OCI-LY3 (cell line): ENCODE data around the gene MAMLD1.

Source experiments
- H2AFZ ChIP-seq: fragments of 200-600, 300-600 bp; shearing (Covaris generic); 2 replicates; pipeline ENCODE4 v1.6.0; 2014; ENCODE audit warnings: antibody characterized with exemption, low read depth, low read length
- H3K27ac ChIP-seq: fragments of 200-600, 300-600 bp; sonication (generic); 2 replicates; pipeline ENCODE4 v1.5.1; 2014; ENCODE audit warnings: mild to moderate bottlenecking, low read length, moderate library complexity, mixed read lengths
- H3K27me3 ChIP-seq: fragments of 200-600, 300-600 bp; sonication (generic); 2 replicates; pipeline ENCODE4 v1.6.1; 2014; ENCODE audit warnings: low read depth, low read length, mixed read lengths
- H3K36me3 ChIP-seq: fragments of 200-600, 300-600 bp; sonication (generic); replicated peaks from 2 replicates; pipeline ENCODE3; 2014; ENCODE audit warnings: low read depth, low read length, mixed read lengths
- H3K4me1 ChIP-seq: fragments of 300-600, 200-600 bp; sonication (generic); 2 replicates; pipeline ENCODE4 v1.6.1; 2014; ENCODE audit warnings: low read length, mixed read lengths
- H3K4me2 ChIP-seq: fragments of 200-600, 300-600 bp; sonication (generic); 2 replicates; pipeline ENCODE4 v1.6.1; 2014; ENCODE audit warnings: low read length, mixed read lengths
- H3K4me3 ChIP-seq: fragments of 300-600, 200-600 bp; sonication (generic); 2 replicates; pipeline ENCODE4 v1.5.1; 2014; ENCODE audit warnings: antibody characterized with exemption, mild to moderate bottlenecking, low read length, moderate library complexity
- H3K79me2 ChIP-seq: fragments of 300-600, 200-600 bp; shearing (Covaris generic); 2 replicates; pipeline ENCODE4 v1.6.1; 2014; ENCODE audit warnings: mild to moderate bottlenecking, low read length, mixed read lengths
- H3K9ac ChIP-seq: fragments of 300-600, 200-600 bp; shearing (Covaris generic); 2 replicates; pipeline ENCODE4 v1.6.0; 2014; ENCODE audit warnings: mild to moderate bottlenecking, low read length, moderate library complexity
- H3K9me3 ChIP-seq: fragments of 200-600, 300-600 bp; shearing (Covaris generic); 2 replicates; pipeline ENCODE4 v1.6.1; 2014; ENCODE audit warnings: low read length, mixed read lengths; ENCODE audit not compliant: insufficient read depth
- H4K20me1 ChIP-seq: fragments of 200-600, 300-600 bp; sonication (generic); 2 replicates; pipeline ENCODE4 v1.6.1; 2016; ENCODE audit warnings: low read length, mixed read lengths; ENCODE audit not compliant: insufficient read depth
- EZH2phosphoT487 ChIP-seq: fragments of 200-600 bp; shearing (Covaris generic); IDR thresholded peaks from 2 replicates; pipeline ENCODE4 v1.6.1; 2018; ENCODE audit warnings: antibody characterized with exemption, mixed run types, low read depth
- TF ChIP-seq, protein P1 (sequence below): fragments of 200-600, 300-600 bp; sonication (generic); IDR thresholded peaks from 2 replicates; pipeline ENCODE4 v1.5.1; 2014; ENCODE audit warnings: antibody characterized with exemption, low read length, low read depth

MAMLD1 gene

GRCh38 chrX:150436195-150436594 lies 73.1 kb downstream of the MAMLD1 start:
- Histone ChIP-seq H3K79me2 (no peaks in the 10 kb centered on the region), H4K20me1 (no peaks in the 10 kb centered on the region), H3K36me3 (no peaks in the 10 kb centered on the region), H2AFZ (no peak overlapping the region), H3K4me3 (no peak overlapping the region), H3K9me3 (no peaks in the 10 kb centered on the region), H3K9ac (no peak overlapping the region), H3K27ac (no peak overlapping the region), H3K4me1 (no peaks in the 10 kb centered on the region), H3K4me2 (no peak overlapping the region), H3K27me3 (no peaks in the 10 kb centered on the region)
- no peak for TF ChIP-seq EZH2phosphoT487
- TF ChIP-seq, protein P1, sequence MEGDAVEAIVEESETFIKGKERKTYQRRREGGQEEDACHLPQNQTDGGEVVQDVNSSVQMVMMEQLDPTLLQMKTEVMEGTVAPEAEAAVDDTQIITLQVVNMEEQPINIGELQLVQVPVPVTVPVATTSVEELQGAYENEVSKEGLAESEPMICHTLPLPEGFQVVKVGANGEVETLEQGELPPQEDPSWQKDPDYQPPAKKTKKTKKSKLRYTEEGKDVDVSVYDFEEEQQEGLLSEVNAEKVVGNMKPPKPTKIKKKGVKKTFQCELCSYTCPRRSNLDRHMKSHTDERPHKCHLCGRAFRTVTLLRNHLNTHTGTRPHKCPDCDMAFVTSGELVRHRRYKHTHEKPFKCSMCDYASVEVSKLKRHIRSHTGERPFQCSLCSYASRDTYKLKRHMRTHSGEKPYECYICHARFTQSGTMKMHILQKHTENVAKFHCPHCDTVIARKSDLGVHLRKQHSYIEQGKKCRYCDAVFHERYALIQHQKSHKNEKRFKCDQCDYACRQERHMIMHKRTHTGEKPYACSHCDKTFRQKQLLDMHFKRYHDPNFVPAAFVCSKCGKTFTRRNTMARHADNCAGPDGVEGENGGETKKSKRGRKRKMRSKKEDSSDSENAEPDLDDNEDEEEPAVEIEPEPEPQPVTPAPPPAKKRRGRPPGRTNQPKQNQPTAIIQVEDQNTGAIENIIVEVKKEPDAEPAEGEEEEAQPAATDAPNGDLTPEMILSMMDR = no peak

DNA sequence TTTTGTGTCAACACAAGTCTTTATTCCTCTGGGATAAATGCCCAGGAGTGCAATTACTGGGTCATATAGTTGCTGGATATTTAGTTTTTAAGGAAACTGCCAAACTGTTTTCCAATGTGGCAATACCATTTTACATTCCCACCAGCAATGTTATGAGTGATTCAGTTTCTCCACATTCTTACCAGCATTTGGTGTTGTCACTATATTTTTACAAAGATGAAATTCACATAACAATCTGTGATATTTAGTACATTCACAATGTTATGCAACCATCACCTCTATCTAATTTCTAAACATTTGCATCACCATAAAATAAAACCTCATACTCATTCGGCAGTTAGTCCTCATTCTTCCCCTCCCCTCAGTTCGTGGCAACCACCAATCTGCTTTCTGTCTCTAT lies 75.0 kb downstream of the MAMLD1 start:
- no peaks in the 10 kb centered on the region for H3K36me3 ChIP-seq
- H3K9me3 ChIP-seq = no peaks in the 10 kb centered on the region
- no peak overlapping the region for H3K27ac ChIP-seq
- H3K27me3 ChIP-seq = no peaks in the 10 kb centered on the region
- H3K4me2 ChIP-seq = no peak overlapping the region
- no peaks in the 10 kb centered on the region for H4K20me1 ChIP-seq
- no peak overlapping the region for H3K4me3 ChIP-seq
- H3K4me1 ChIP-seq = no peaks in the 10 kb centered on the region
- no peaks in the 10 kb centered on the region for H3K79me2 ChIP-seq
- H3K9ac ChIP-seq = no peak overlapping the region
- no peak for TF ChIP-seq EZH2phosphoT487
- TF ChIP-seq, protein P1 = no peak
- H2AFZ ChIP-seq = no peak overlapping the region

GRCh38 chrX:150446151-150446550 lies 83.0 kb downstream of the MAMLD1 start:
- H3K4me1 ChIP-seq = 0 out of 2 replicates have a peak, but pooled peaks cover 3% of the 10 kb centered on the region
- H3K4me3 ChIP-seq = no peak overlapping the region
- no peak overlapping the region for H3K27ac ChIP-seq
- no peaks in the 10 kb centered on the region for H3K27me3 ChIP-seq
- H3K9me3 ChIP-seq = no peaks in the 10 kb centered on the region
- TF ChIP-seq EZH2phosphoT487 = no peak
- TF ChIP-seq, protein P1 = no peak
- no peaks in the 10 kb centered on the region for H3K36me3 ChIP-seq
- no peak overlapping the region for H3K4me2 ChIP-seq
- H2AFZ ChIP-seq = no peak overlapping the region
- no peak overlapping the region for H3K9ac ChIP-seq
- H3K79me2 ChIP-seq = no peaks in the 10 kb centered on the region
- H4K20me1 ChIP-seq = no peaks in the 10 kb centered on the region

- Histone ChIP-seq H3K4me3 (no peak overlapping the region), H3K36me3 (no peaks in the 10 kb centered on the region), H3K4me2 (no peak overlapping the region), H3K27me3 (no peaks in the 10 kb centered on the region), H3K9me3 (no peaks in the 10 kb centered on the region), H3K79me2 (no peaks in the 10 kb centered on the region), H3K9ac (no peak overlapping the region), H2AFZ (no peak overlapping the region), H3K4me1 (0 out of 2 replicates have a peak, but pooled peaks cover 3% of the 10 kb centered on the region), H3K27ac (no peak overlapping the region), H4K20me1 (no peaks in the 10 kb centered on the region)
- TF ChIP-seq, protein P1 = no peak
- TF ChIP-seq EZH2phosphoT487 = no peak
These were observed 83.9 kb downstream of the MAMLD1 start for GRCh38 chrX:150446995-150447394.
